ENCODE measurements around the gene RIMBP2.
A peak's percentile ranks its signal among the peaks of the same experiment; 100 is the strongest.

GRCh38 chr12:130761537-130762318 lies 45.6 kb upstream of the RIMBP2 start:
- TF ChIP-seq CTCF (IDR thresholded peaks at IDR 0.05; ENCODE audit: insufficient read depth, low read length) = peak; percentile 48
- TF ChIP-seq POLR2AphosphoS5 (IDR thresholded peaks at IDR 0.05; ENCODE audit: low read depth) = no peak
- TF ChIP-seq GABPA (IDR thresholded peaks at IDR 0.05; ENCODE audit: low read depth) = no peak

Measured in HL-60 (cell line).